ENCODE data around the gene VPS33B. TPM values are rescaled to one million over a fixed set of nuclear protein-coding genes. Genes with fewer than 3 reads are reported as not detected.

VPS33B gene
- total RNA-seq, result 10.2 and 15.2 TPM in 2 replicates

GRCh38 chr15:91022075-91022831, at the start of gene VPS33B:
Gene VPS33B, minus strand, starts transcription at chr15:91022594. Its CDS starts 345 bp downstream, at chr15:91022249.

GRCh38 chr15:90994417-90995311, 27.7 kb downstream of the VPS33B start, which contains the start of gene PRC1:
Gene PRC1, minus strand, starts transcription at chr15:90994535. Its CDS starts 118 bp downstream, at chr15:90994417.

GRCh38 chr15:90954712-90955623, 67.4 kb downstream of the VPS33B start, which contains the start of gene RCCD1:
Gene RCCD1, plus strand, starts transcription at chr15:90954884. Its CDS starts 1,851 bp downstream, at chr15:90956735.

Small RNA genes within 50 kb of the gene (small RNA-seq; reads per million reads assigned to genes)
- gene RF00019, result not detected

Other genes with a start within 250 kb of the VPS33B start
- gene FURIN, start 154.0 kb downstream of the VPS33B start, total RNA-seq, result 43.2 and 80.0 TPM in 2 replicates
- 19.7 and 40.8 TPM in 2 replicates for gene FES, start 138.1 kb downstream of the VPS33B start, total RNA-seq
- gene MAN2A2, start 119.3 kb downstream of the VPS33B start, total RNA-seq, result 12.2 and 20.8 TPM in 2 replicates
- 5.9 and 12.8 TPM in 2 replicates for gene HDDC3, start 90.0 kb downstream of the VPS33B start, total RNA-seq
- gene UNC45A, start 87.3 kb downstream of the VPS33B start, total RNA-seq, result 76.6 and 94.1 TPM in 2 replicates
- gene RCCD1, start 67.7 kb downstream of the VPS33B start, total RNA-seq, result 10.2 and 11.3 TPM in 2 replicates
- 18.5 and 37.0 TPM in 2 replicates for gene PRC1, start 28.1 kb downstream of the VPS33B start, total RNA-seq
- gene SV2B, start 77.7 kb upstream of the VPS33B start, total RNA-seq, result not detected in 2 replicates

All from placental epithelial cell (primary cell).